Esophagus squamous epithelium (tissue), 5 donors: ENCODE measurements around the gene PRKCD. TPM values are rescaled to one million over a fixed set of nuclear protein-coding genes. Genes with fewer than 3 reads are reported as not detected.

Source experiments
- DNase-seq: peaks from one replicate; lab custom pipeline; 2025; lab: John Stamatoyannopoulos, UW
- H3K27ac ChIP-seq, 4 donors: fragments of 200-600 bp; sonication (generic); one replicate each; pipeline ENCODE4 v1.5.1; 2016 to 2019; ENCODE audit warnings: mild to moderate bottlenecking in 1 of 4
- H3K27me3 ChIP-seq, 4 donors: fragments of 200-600 bp; sonication (generic); 1 replicate in 3 of 4; 2 replicates in 1 of 4; pipeline versions ENCODE4 v1.5.1 to v1.6.0; 2017 to 2021; ENCODE audit warnings: antibody characterized with exemption in 1 of 4
- H3K36me3 ChIP-seq, 3 donors: fragments of 200-600 bp; sonication (generic); one replicate each; pipeline ENCODE4 v1.5.1; 2016 to 2019
- H3K4me1 ChIP-seq, 3 donors: fragments of 200-600 bp; sonication (generic); one replicate each; pipeline ENCODE4 v1.5.1; 2017 to 2019
- H3K4me3 ChIP-seq, 4 donors: fragments of 200-600 bp; sonication (generic); 1 replicate in 3 of 4; 2 replicates in 1 of 4; pipeline ENCODE4 v1.5.1; 2016 to 2019; ENCODE audit warnings: mild to moderate bottlenecking in 2 of 4, moderate library complexity in 1 of 4
- H3K9me3 ChIP-seq, 3 donors: fragments of 200-600 bp; sonication (generic); one replicate each; pipeline ENCODE4 v1.5.1; 2016 to 2019
- CTCF ChIP-seq, 6 experiments: fragments of 450-650 bp in 4 of 6; fragments of 200-600 bp in 2 of 6; sonication (generic) in 2 of 6; IDR thresholded peaks; one replicate each; pipeline ENCODE4 v1.5.1; 2016 to 2019; ENCODE audit warnings: antibody characterized with exemption in 6 of 6, mild to moderate bottlenecking in 4 of 6, moderate library complexity in 4 of 6
- POLR2A ChIP-seq, 4 donors: fragments of 450-650 bp; IDR thresholded peaks; one replicate each; pipeline ENCODE4 v1.6.1; 2017; ENCODE audit warnings: antibody characterized with exemption in 4 of 4, mild to moderate bottlenecking in 4 of 4, moderate library complexity in 3 of 4
- WGBS, 2 donors: methylation state at CpG; one replicate each; pipeline ENCODE4 v1.1.5; 2018; 5-methylcytosine and 5-hydroxymethylcytosine counted together
- intact Hi-C: fragments of 100-400 bp; cut with DNase I; formaldehyde crosslinking; loops from one replicate; pipeline ENCODE4 v1.15.0; 2022
- total RNA-seq, 4 donors: library from RNA; depleted of rRNA; stranded (reverse); fragments of >200 nt; gene quantifications; one replicate each; pipeline ENCODE4 v1.1.0, GENCODE V29; 2016
- donor health status: DM: yes; HTN: yes; CAD: no.

Gene PRKCD
- total RNA-seq, 4 donors from 2014 or later, result 8.8 to 21.5 (median 20.1) TPM

- Histone ChIP-seq H3K9me3 (no peaks in the 10 kb centered on the region), H3K27ac (no peak overlapping the region), H3K4me3 (no peak overlapping the region), H3K27me3 (no peaks in the 10 kb centered on the region), H3K4me1 (peaks cover 0 to 45% (median 11%) of the 10 kb centered on the region in 3 donors), H3K36me3 (peaks cover 0 to 39% (median 0%) of the 10 kb centered on the region in 3 donors)
- intact Hi-C loops, result loop anchor here (5.0 kb wide), 2 partner anchors 63 to 83 kb away; partner anchors contain the start of gene RFT1
- no peak for TF ChIP-seq POLR2A (IDR thresholded peaks at IDR 0.05)
- no peak for TF ChIP-seq CTCF (IDR thresholded peaks at IDR 0.05)
- DNase-seq, result no peak
- 89 to 91% methylated on average over 9 to 10 of the region's 10 CpGs for WGBS, 2 donors
These were observed 34.0 kb downstream of the PRKCD start for GRCh38 chr3:53195066-53195450.

- peak overlapping the region in 1 of 4 donors; percentile 13 for H3K4me3 ChIP-seq
- no peak for DNase-seq
- peaks cover 0 to 45% (median 11%) of the 10 kb centered on the region in 3 donors for H3K4me1 ChIP-seq
- H3K36me3 ChIP-seq, result peaks cover 0 to 31% (median 0%) of the 10 kb centered on the region in 3 donors
- H3K27me3 ChIP-seq, result no peaks in the 10 kb centered on the region
- intact Hi-C loops, result loop anchor here (5.0 kb wide), 2 partner anchors 64 to 84 kb away; partner anchors contain the start of gene RFT1
- WGBS, 2 donors, result 32 to 40% methylated on average over 14 to 22 of the region's 36 CpGs
- no peak for TF ChIP-seq POLR2A (IDR thresholded peaks at IDR 0.05)
- peak; percentile 97 to 100 (median 98) for TF ChIP-seq CTCF (IDR thresholded peaks at IDR 0.05)
- no peak overlapping the region for H3K27ac ChIP-seq
- no peaks in the 10 kb centered on the region for H3K9me3 ChIP-seq
These were observed 34.9 kb downstream of the PRKCD start for GRCh38 chr3:53195602-53196574.

- intact Hi-C loops, result loop anchor here (5.0 kb wide), 2 partner anchors 64 to 84 kb away; partner anchors contain the start of gene RFT1
- peaks cover 0 to 23% (median 0%) of the 10 kb centered on the region in 3 donors for H3K36me3 ChIP-seq
- no peaks in the 10 kb centered on the region for H3K27me3 ChIP-seq
- H3K4me1 ChIP-seq, result peaks cover 0 to 44% (median 11%) of the 10 kb centered on the region in 3 donors
- no peaks in the 10 kb centered on the region for H3K9me3 ChIP-seq
- WGBS, 2 donors, result 66 to 71% methylated on average over 12 to 14 of the region's 17 CpGs
- no peak for TF ChIP-seq POLR2A (IDR thresholded peaks at IDR 0.05)
- H3K4me3 ChIP-seq, result no peak overlapping the region
- H3K27ac ChIP-seq, result no peak overlapping the region
- no peak for DNase-seq
These were observed 35.8 kb downstream of the PRKCD start for GRCh38 chr3:53196575-53197407.

GRCh38 chr3:53198256-53198977 is 37.4 kb downstream of the PRKCD start:
- no peak overlapping the region for H3K4me3 ChIP-seq
- no peaks in the 10 kb centered on the region for H3K27me3 ChIP-seq
- no peak overlapping the region for H3K27ac ChIP-seq
- 67 to 78% methylated on average over 3 to 5 of the region's 10 CpGs for WGBS, 2 donors
- TF ChIP-seq POLR2A (IDR thresholded peaks at IDR 0.05), result no peak
- TF ChIP-seq CTCF (IDR thresholded peaks at IDR 0.05), result no peak
- peaks cover 0 to 7% (median 0%) of the 10 kb centered on the region in 3 donors for H3K36me3 ChIP-seq
- H3K4me1 ChIP-seq, result peaks cover 0 to 27% (median 11%) of the 10 kb centered on the region in 3 donors
- no peak for DNase-seq
- H3K9me3 ChIP-seq, result no peaks in the 10 kb centered on the region
- intact Hi-C loops, result loop anchor here (5.0 kb wide), 2 partner anchors 66 to 86 kb away; partner anchors contain the start of gene RFT1
